ENCODE results near the gene DZANK1.

Gene DZANK1

GRCh38 chr20:18416486-18416885 is 50.3 kb downstream of the DZANK1 start:
- no peak for TF ChIP-seq CTCF (IDR thresholded peaks at IDR 0.05; ENCODE audit: extremely low read depth, missing control alignments)

GRCh38 chr20:18414140-18414539 is 52.7 kb downstream of the DZANK1 start:
- TF ChIP-seq CTCF (IDR thresholded peaks at IDR 0.05; ENCODE audit: extremely low read depth, missing control alignments) = no peak
- no peak for DNase-seq (ENCODE audit: low spot score)

More at GRCh38 chr20:18416486-18416885, 50.3 kb downstream of the DZANK1 start:
- DNase-seq (ENCODE audit: low spot score) = no peak

GRCh38 chr20:18412221-18412901 is 54.5 kb downstream of the DZANK1 start:
- no peak for TF ChIP-seq CTCF (IDR thresholded peaks at IDR 0.05; ENCODE audit: extremely low read depth, missing control alignments)
- DNase-seq (ENCODE audit: low spot score) = peak; percentile 24

GRCh38 chr20:18405826-18406225 is 61.0 kb downstream of the DZANK1 start:
- DNase-seq (ENCODE audit: low spot score) = no peak
- TF ChIP-seq CTCF (IDR thresholded peaks at IDR 0.05; ENCODE audit: extremely low read depth, missing control alignments) = no peak

- TF ChIP-seq CTCF (IDR thresholded peaks at IDR 0.05; ENCODE audit: extremely low read depth, missing control alignments) = no peak
- no peak for DNase-seq (ENCODE audit: low spot score)
Observed at GRCh38 chr20:18404172-18404571, 62.7 kb downstream of the DZANK1 start.

GRCh38 chr20:18403269-18403668 is 63.6 kb downstream of the DZANK1 start:
- TF ChIP-seq CTCF (IDR thresholded peaks at IDR 0.05; ENCODE audit: extremely low read depth, missing control alignments) = no peak
- no peak for DNase-seq (ENCODE audit: low spot score)

- no peak for DNase-seq (ENCODE audit: low spot score)
- no peak for TF ChIP-seq CTCF (IDR thresholded peaks at IDR 0.05; ENCODE audit: extremely low read depth, missing control alignments)
Observed at GRCh38 chr20:18401305-18401704, 65.5 kb downstream of the DZANK1 start.
